Body of pancreas (tissue), 4 donors: ENCODE data around the gene WFS1.

Experiments
- CTCF ChIP-seq, 7 experiments: fragments of 450-650 bp in 4 of 7; fragments of 200-600 bp in 3 of 7; sonication (generic) in 3 of 7; IDR thresholded peaks; one replicate each; pipeline ENCODE4 v1.5.1; 2016 to 2019; ENCODE audit warnings: antibody characterized with exemption in 7 of 7
- POLR2A ChIP-seq, 3 donors: fragments of 450-650 bp; IDR thresholded peaks; one replicate each; pipeline ENCODE4 v1.6.1; 2016; ENCODE audit warnings: antibody characterized with exemption in 3 of 3, mild to moderate bottlenecking in 2 of 3

GRCh38 chr4:6221851-6222760 lies 47.5 kb upstream of the WFS1 start:
- TF ChIP-seq CTCF (IDR thresholded peaks at IDR 0.05) (no peak), POLR2A (IDR thresholded peaks at IDR 0.05) (peak in 1 of 3 donors; percentile 7)
